ENCODE measurements around the gene ZBTB25.
A peak's percentile ranks its signal among the peaks of the same experiment; 100 is the strongest.

The ZBTB25 gene

GRCh38 chr14:64454671-64455070, 49.0 kb downstream of the ZBTB25 start:
- no peak for TF ChIP-seq PAX5 (IDR thresholded peaks at IDR 0.05; ENCODE audit: insufficient read depth, low read length, severe bottlenecking)
- no peak for TF ChIP-seq TAF1 (IDR thresholded peaks at IDR 0.05; ENCODE audit: low read depth, low read length)
- no peak for TF ChIP-seq POLR2A (IDR thresholded peaks at IDR 0.05; ENCODE audit: low read depth, low read length)
- TF ChIP-seq POLR2AphosphoS5 (IDR thresholded peaks at IDR 0.05; ENCODE audit: low read depth, low read length), result no peak
- no peak for TF ChIP-seq SPI1 (IDR thresholded peaks at IDR 0.05; ENCODE audit: low read depth, low read length)
- TF ChIP-seq POU2F2 (IDR thresholded peaks at IDR 0.05; ENCODE audit: low read depth, low read length), result no peak
- DNase-seq (ENCODE audit: insufficient read length, low spot score), result no peak
- FAIRE-seq, result no peak

- TF ChIP-seq POLR2A (IDR thresholded peaks at IDR 0.05; ENCODE audit: low read depth, low read length) (no peak), POU2F2 (IDR thresholded peaks at IDR 0.05; ENCODE audit: low read depth, low read length) (0 out of 2 replicates have a peak, but pooled peaks have one; percentile 12)
- DNase-seq (ENCODE audit: insufficient read length, low spot score) (no peak), FAIRE-seq (no peak)
Observed at GRCh38 chr14:64450255-64450654, 53.4 kb downstream of the ZBTB25 start.

- no peak for DNase-seq (ENCODE audit: insufficient read length, low spot score)
- no peak for TF ChIP-seq SPI1 (IDR thresholded peaks at IDR 0.05; ENCODE audit: low read depth, low read length)
- TF ChIP-seq POLR2AphosphoS5 (IDR thresholded peaks at IDR 0.05; ENCODE audit: low read depth, low read length), result no peak
- no peak for TF ChIP-seq POU2F2 (IDR thresholded peaks at IDR 0.05; ENCODE audit: low read depth, low read length)
- no peak for TF ChIP-seq PAX5 (IDR thresholded peaks at IDR 0.05; ENCODE audit: insufficient read depth, low read length, severe bottlenecking)
- no peak for TF ChIP-seq TAF1 (IDR thresholded peaks at IDR 0.05; ENCODE audit: low read depth, low read length)
- no peak for TF ChIP-seq POLR2A (IDR thresholded peaks at IDR 0.05; ENCODE audit: low read depth, low read length)
- no peak for FAIRE-seq
Observed at GRCh38 chr14:64447876-64448670, 55.6 kb downstream of the ZBTB25 start.

GRCh38 chr14:64444984-64445845, 58.4 kb downstream of the ZBTB25 start:
- FAIRE-seq (peak; percentile 96), DNase-seq (ENCODE audit: insufficient read length, low spot score) (peak; percentile 59)
- TF ChIP-seq POLR2AphosphoS5 (IDR thresholded peaks at IDR 0.05; ENCODE audit: low read depth, low read length) (no peak), TAF1 (IDR thresholded peaks at IDR 0.05; ENCODE audit: low read depth, low read length) (0 out of 2 replicates have a peak, but pooled peaks have one; percentile 16), POLR2A (IDR thresholded peaks at IDR 0.05; ENCODE audit: low read depth, low read length) (peak; percentile 66; the same call in 1 of the 2 replicates)

- FAIRE-seq (peak; percentile 38), DNase-seq (ENCODE audit: insufficient read length, low spot score) (no peak)
- TF ChIP-seq SPI1 (IDR thresholded peaks at IDR 0.05; ENCODE audit: low read depth, low read length) (peak; percentile 45), TAF1 (IDR thresholded peaks at IDR 0.05; ENCODE audit: low read depth, low read length) (no peak)
Observed at GRCh38 chr14:64444140-64444539, 59.5 kb downstream of the ZBTB25 start.

- DNase-seq (ENCODE audit: insufficient read length, low spot score), result no peak
Observed at GRCh38 chr14:64442300-64442988, 61.2 kb downstream of the ZBTB25 start.

GRCh38 chr14:64440494-64440893, 63.1 kb downstream of the ZBTB25 start:
- TF ChIP-seq POLR2A (IDR thresholded peaks at IDR 0.05; ENCODE audit: low read depth, low read length), result no peak
- TF ChIP-seq SPI1 (IDR thresholded peaks at IDR 0.05; ENCODE audit: low read depth, low read length), result no peak
- TF ChIP-seq POU2F2 (IDR thresholded peaks at IDR 0.05; ENCODE audit: low read depth, low read length), result no peak
- no peak for TF ChIP-seq PAX5 (IDR thresholded peaks at IDR 0.05; ENCODE audit: insufficient read depth, low read length, severe bottlenecking)
- TF ChIP-seq POLR2AphosphoS5 (IDR thresholded peaks at IDR 0.05; ENCODE audit: low read depth, low read length), result no peak
- no peak for TF ChIP-seq TAF1 (IDR thresholded peaks at IDR 0.05; ENCODE audit: low read depth, low read length)
- FAIRE-seq, result no peak
- DNase-seq (ENCODE audit: insufficient read length, low spot score), result no peak

More at GRCh38 chr14:64442300-64442988, 61.2 kb downstream of the ZBTB25 start:
- TF ChIP-seq POU2F2 (IDR thresholded peaks at IDR 0.05; ENCODE audit: low read depth, low read length) (no peak), PAX5 (IDR thresholded peaks at IDR 0.05; ENCODE audit: insufficient read depth, low read length, severe bottlenecking) (no peak), TAF1 (IDR thresholded peaks at IDR 0.05; ENCODE audit: low read depth, low read length) (no peak), POLR2AphosphoS5 (IDR thresholded peaks at IDR 0.05; ENCODE audit: low read depth, low read length) (no peak), POLR2A (IDR thresholded peaks at IDR 0.05; ENCODE audit: low read depth, low read length) (no peak), SPI1 (IDR thresholded peaks at IDR 0.05; ENCODE audit: low read depth, low read length) (no peak)
- FAIRE-seq, result no peak

- TF ChIP-seq POLR2AphosphoS5 (IDR thresholded peaks at IDR 0.05; ENCODE audit: low read depth, low read length) (no peak), TAF1 (IDR thresholded peaks at IDR 0.05; ENCODE audit: low read depth, low read length) (no peak), POU2F2 (IDR thresholded peaks at IDR 0.05; ENCODE audit: low read depth, low read length) (no peak), POLR2A (IDR thresholded peaks at IDR 0.05; ENCODE audit: low read depth, low read length) (no peak), PAX5 (IDR thresholded peaks at IDR 0.05; ENCODE audit: insufficient read depth, low read length, severe bottlenecking) (no peak), SPI1 (IDR thresholded peaks at IDR 0.05; ENCODE audit: low read depth, low read length) (no peak)
- DNase-seq (ENCODE audit: insufficient read length, low spot score), result no peak
- no peak for FAIRE-seq
Observed at GRCh38 chr14:64439141-64439540, 64.5 kb downstream of the ZBTB25 start.

GRCh38 chr14:64438181-64438841, 65.3 kb downstream of the ZBTB25 start:
- TF ChIP-seq POLR2A (IDR thresholded peaks at IDR 0.05; ENCODE audit: low read depth, low read length), result no peak
- no peak for TF ChIP-seq TAF1 (IDR thresholded peaks at IDR 0.05; ENCODE audit: low read depth, low read length)
- no peak for TF ChIP-seq PAX5 (IDR thresholded peaks at IDR 0.05; ENCODE audit: insufficient read depth, low read length, severe bottlenecking)
- TF ChIP-seq POLR2AphosphoS5 (IDR thresholded peaks at IDR 0.05; ENCODE audit: low read depth, low read length), result no peak
- no peak for TF ChIP-seq POU2F2 (IDR thresholded peaks at IDR 0.05; ENCODE audit: low read depth, low read length)
- TF ChIP-seq SPI1 (IDR thresholded peaks at IDR 0.05; ENCODE audit: low read depth, low read length), result no peak
- DNase-seq (ENCODE audit: insufficient read length, low spot score), result no peak
- FAIRE-seq, result no peak
